PFSK-1 (cell line): ENCODE data around the gene NALCN.

Experiments used
- POLR2AphosphoS5 ChIP-seq: IDR thresholded peaks from 2 replicates; pipeline ENCODE4 v1.6.1; 2012; ENCODE audit warnings: low read depth, mild to moderate bottlenecking, control low read depth, low read length, moderate library complexity
- TAF1 ChIP-seq: IDR thresholded peaks from 2 replicates; pipeline ENCODE4 v1.6.1; 2012; ENCODE audit warnings: low read length, control low read depth, borderline replicate concordance; ENCODE audit not compliant: insufficient read depth
- TF ChIP-seq, protein P1 (sequence below), 2 experiments: IDR thresholded peaks; 2 replicates each; pipeline versions ENCODE4 v1.6.1 to v1.8.0; 2011 to 2012; ENCODE audit warnings: low read depth in 2 of 2, low read length in 2 of 2, control low read depth in 1 of 2, inconsistent platforms in 1 of 2, mild to moderate bottlenecking in 1 of 2, moderate library complexity in 1 of 2; ENCODE audit not compliant: insufficient read depth in 1 of 2

GRCh38 chr13:101394605-101395004 is 21.7 kb downstream of the NALCN start:
- TF ChIP-seq POLR2AphosphoS5, result no peak
- TF ChIP-seq, protein P1, sequence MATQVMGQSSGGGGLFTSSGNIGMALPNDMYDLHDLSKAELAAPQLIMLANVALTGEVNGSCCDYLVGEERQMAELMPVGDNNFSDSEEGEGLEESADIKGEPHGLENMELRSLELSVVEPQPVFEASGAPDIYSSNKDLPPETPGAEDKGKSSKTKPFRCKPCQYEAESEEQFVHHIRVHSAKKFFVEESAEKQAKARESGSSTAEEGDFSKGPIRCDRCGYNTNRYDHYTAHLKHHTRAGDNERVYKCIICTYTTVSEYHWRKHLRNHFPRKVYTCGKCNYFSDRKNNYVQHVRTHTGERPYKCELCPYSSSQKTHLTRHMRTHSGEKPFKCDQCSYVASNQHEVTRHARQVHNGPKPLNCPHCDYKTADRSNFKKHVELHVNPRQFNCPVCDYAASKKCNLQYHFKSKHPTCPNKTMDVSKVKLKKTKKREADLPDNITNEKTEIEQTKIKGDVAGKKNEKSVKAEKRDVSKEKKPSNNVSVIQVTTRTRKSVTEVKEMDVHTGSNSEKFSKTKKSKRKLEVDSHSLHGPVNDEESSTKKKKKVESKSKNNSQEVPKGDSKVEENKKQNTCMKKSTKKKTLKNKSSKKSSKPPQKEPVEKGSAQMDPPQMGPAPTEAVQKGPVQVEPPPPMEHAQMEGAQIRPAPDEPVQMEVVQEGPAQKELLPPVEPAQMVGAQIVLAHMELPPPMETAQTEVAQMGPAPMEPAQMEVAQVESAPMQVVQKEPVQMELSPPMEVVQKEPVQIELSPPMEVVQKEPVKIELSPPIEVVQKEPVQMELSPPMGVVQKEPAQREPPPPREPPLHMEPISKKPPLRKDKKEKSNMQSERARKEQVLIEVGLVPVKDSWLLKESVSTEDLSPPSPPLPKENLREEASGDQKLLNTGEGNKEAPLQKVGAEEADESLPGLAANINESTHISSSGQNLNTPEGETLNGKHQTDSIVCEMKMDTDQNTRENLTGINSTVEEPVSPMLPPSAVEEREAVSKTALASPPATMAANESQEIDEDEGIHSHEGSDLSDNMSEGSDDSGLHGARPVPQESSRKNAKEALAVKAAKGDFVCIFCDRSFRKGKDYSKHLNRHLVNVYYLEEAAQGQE (IDR thresholded peaks at IDR 0.05; ENCODE audit: insufficient read depth in 1 of 2, low read depth in 2 of 2, low read length in 2 of 2), result no peak
- no peak for TF ChIP-seq TAF1
